GM19372 (cell line): ENCODE data around the gene SERINC4.
"Not testable (repeated sequence)": the region's sequence is repeated elsewhere in the genome, so short reads cannot be mapped to it uniquely, and the experiment has no call there.

Experiments
- ATAC-seq: cut with Tn5 transposase; IDR thresholded peaks from one replicate; pipeline ENCODE4 v1.9.1; 2021; ENCODE audit warnings: mild to moderate bottlenecking, low read depth, moderate library complexity; ENCODE audit not compliant: unreplicated experiment

Gene SERINC4

DNA sequence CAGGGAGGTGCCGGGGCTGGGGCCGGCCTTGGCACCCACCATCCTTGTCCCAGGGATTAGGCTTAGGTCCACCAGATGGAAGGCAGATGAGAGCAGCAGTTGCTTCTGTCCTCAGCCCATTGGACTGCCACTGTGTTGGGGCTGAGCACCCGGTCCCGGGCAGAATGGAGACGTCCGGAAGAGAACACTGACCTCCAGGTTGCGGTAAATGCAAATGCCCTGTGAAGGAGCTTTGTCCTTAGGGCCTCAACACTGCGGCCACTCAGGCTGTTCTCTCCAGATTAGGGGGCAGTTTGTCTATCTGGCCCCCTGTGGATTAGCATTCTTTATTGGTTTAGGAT, at the start of gene SERINC4:
SERINC4 (minus strand) TSS at position 276 of the 341 bp plus-strand sequence; CDS start at position 42, 234 bp downstream.
- no peak for ATAC-seq

DNA sequence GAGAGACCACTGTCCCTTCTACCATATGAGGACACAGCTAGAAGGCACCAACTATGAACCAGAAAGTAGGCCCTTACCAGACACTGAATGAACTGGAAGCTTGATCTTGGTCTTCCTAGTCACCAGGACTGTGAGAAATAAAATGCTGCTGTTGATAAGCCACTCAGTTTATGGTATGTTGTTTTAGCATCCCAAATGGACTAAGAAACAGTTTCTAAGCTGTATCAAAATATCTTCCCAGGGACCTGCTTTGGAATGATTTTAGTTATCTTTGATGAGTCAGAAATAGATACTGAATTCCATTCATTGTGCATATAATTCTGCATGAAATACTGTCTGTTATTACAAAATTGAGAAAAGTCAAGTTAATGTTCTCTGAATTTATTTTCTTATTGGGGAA, 45.4 kb upstream of the SERINC4 start:
- no peak for ATAC-seq

DNA sequence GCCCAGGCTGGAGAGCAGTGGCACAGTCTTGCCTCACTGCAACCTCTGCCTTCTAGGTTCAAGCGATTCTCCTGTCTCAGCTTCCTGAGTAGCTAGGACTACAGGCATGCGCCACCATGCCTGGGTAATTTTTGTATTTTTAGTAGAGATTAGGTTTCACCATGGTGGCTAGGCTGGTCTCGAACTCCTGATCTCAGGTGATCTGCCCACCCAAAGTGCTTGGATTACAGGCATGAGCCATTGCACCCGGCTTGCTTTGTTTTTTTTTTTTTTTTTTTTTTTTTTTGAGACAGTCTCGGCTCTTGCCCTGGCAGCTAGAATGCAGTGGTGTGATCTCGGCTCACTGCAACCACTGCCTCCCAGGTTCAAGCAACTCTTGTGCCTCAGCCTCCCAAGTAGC, 32.5 kb upstream of the SERINC4 start:
- not testable (repeated sequence) for ATAC-seq

DNA sequence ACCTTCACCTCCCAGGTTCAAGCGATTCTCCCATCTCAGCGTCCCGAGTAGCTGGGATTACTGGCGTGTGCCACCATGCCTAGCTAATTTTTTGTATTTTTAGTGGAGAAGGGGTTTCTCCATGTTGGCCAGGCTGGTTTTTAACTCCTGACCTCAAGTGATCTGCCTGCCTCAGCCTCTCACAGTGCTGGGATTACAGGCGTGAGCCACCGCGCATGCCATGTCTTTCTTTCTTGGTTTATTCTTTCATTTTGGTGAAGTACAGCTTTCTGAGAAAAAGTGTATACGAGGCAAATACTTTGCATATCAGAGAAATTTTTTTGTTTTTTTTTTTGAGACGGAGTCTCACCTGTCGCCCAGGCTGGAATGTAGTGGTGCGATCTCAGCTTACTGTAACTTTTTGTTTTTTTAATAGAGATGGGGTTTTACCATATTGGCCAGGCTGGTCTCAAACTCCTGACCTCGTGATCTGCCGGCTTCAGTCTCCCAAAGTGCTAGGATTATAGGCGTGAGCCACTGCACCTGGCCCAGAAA, 31.6 kb upstream of the SERINC4 start:
- ATAC-seq = not testable (repeated sequence)

DNA sequence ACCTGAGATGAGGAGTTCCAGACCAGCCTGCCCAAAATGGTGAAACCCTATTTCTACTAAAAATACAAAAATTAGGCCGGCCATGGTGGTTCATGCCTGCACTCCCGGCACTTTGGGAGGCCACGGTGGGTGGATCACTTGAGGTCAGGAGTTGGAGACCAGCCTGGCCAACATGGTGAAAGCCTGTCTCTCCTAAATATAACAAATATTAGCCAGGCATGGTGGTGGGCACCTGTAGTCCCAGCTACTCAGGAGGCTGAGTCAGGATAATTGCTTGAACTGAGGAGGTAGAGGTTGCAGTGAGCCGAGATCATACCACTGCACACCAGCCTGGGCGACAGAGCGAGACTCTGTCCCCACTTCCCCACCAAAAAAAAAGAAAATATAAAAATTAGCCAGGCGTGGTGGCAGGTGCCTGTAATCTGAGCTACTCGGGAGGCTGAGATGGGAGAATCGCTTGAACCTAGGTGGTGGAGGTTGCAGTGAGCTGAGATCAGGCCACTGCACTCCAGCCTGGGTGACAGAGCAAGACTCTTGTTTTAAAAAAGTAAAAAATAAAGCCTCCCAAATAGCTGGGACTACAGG, 30.8 kb upstream of the SERINC4 start:
- not testable (repeated sequence) for ATAC-seq

DNA sequence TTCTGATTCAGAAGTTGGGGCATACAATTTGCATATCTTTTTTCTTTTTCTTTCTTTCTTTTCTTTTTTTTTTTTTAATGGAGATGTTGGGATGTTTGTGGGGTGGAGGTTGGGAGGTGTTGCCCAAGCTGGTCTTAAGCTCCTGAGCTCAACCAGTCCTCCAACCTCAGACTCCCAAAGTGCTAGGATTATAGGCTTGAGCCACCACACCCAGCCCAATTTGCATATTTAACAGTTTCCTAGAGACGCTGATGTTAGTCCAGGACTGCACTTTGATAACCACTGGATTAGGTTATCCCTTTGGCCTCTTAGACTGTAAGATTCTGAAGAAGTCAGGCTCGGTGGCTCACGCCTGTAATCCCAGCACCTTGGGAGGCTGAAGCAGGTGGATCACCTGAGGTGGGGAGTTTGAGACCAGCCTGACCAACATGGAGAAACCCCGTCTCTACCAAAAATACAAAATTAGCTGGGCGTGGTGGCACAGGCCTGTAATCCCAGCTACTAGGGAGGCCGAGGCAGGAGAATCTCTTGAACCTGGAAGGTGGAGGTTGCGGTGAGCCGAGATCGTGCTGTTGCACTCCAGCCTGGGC, 30.0 kb upstream of the SERINC4 start:
- ATAC-seq = not testable (repeated sequence)

DNA sequence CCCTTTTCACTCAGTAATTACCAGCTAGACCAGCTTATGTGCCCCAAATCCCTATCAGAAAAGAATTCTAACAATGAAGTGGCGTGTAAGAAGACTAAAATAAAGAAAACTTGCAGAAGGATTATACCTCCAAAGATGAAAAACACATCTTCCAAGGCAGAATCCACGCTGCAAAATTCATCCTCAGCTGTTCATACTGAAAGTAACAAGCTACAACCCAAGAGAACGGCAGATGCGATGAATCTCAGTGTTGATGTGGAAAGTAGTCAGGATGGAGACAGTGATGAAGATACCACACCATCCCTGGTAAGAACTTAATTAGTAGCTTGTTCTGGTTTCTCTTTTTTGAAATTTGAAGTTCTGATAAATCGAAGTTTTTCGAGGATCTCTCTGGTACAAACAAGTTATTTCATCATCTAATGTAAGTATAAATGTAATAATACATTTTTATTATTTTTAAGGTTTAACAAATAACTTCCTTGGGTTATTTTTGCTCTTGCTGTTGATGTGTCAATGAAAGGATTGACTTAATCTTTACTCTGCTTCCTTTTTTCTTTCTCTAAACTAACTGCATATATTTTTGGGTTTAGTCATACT, 28.1 kb upstream of the SERINC4 start:
- ATAC-seq = no peak

DNA sequence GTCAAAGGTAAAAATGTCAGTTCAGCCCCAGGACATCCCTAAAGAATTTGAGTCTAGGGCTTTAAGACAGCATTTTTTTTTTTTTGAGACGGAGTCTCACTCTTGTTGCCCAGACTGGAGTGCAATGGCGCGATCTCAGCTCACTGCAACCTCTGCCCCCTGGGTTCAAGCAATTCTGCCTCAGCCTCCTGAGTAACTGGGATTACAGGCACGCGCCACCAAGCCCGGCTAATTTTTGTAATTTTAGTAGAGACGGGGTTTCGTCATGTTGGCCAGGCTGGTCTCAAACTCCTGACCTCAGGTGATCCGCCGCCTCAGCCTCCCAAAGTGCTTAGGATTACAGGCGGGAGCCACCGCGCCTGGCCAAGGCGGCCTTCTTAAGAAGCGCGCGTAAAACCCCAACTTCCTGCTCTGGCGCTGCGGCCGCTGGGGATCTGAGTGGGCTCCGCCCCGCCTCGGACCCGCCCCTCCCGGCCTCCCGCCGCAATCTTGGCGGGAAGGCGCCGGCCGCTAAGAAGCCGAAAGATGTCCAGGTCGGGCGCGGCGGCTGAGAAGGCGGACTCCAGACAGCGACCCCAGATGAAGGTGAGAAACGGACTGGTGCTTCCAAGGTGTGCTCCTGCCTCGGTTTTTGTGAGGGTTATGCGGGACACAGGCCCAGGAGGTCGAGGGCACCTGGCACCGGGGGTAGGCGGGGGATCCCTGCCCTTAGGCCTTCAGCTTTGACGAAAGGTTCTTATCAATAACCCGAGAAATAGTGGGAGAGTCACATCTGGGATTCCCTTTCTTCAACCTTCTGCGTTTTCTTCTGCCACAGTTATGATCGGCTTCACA, 26.7 kb upstream of the SERINC4 start, which contains the start of gene WDR76:
WDR76 (plus strand) TSS at position 495 of the 834 bp plus-strand sequence; CDS start at position 526, 31 bp downstream.
- peak; percentile 57 for ATAC-seq

DNA sequence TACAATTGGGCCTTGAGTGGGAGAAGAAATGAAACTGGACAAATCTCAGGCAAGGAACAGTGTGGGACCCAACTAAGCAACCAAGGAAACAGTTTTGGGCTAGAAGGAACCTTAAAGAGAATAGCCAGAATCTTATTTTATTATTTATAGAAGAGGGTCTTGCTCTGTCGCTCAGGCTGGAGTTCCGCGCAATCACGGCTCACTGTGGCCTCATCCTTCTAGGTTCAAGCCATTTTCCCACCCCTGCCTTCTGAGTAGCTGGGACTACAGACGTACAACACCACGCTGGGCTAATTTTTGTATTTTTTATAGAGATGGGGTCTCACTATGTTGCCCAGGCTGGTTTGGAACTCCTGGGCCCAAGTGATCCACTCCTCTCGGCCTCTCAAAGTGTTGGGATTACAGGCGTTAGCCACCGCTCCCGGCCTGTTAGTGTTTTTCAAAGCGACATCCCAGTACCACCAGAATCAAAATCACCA, 26.0 kb upstream of the SERINC4 start:
- no peak for ATAC-seq

DNA sequence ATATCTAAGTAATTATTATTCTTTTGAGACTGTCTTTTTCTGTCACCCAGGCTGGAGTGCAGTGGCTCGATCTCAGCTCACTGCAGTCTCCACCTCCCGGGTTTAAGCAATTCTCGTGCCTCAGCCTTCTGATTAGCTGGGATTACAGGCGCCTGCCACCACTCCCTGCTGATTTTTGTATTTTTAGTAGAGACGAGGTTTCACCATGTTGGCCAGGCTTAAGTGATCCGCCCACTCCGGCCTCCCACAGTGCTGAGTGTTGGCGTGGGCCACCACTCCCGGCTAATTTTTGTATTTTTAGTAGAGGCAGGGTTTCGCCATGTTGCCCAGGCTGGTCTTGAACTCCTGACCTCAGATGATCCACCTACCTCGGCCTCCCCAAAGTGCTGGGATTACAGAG, 25.3 kb upstream of the SERINC4 start:
- ATAC-seq = not testable (repeated sequence)

DNA sequence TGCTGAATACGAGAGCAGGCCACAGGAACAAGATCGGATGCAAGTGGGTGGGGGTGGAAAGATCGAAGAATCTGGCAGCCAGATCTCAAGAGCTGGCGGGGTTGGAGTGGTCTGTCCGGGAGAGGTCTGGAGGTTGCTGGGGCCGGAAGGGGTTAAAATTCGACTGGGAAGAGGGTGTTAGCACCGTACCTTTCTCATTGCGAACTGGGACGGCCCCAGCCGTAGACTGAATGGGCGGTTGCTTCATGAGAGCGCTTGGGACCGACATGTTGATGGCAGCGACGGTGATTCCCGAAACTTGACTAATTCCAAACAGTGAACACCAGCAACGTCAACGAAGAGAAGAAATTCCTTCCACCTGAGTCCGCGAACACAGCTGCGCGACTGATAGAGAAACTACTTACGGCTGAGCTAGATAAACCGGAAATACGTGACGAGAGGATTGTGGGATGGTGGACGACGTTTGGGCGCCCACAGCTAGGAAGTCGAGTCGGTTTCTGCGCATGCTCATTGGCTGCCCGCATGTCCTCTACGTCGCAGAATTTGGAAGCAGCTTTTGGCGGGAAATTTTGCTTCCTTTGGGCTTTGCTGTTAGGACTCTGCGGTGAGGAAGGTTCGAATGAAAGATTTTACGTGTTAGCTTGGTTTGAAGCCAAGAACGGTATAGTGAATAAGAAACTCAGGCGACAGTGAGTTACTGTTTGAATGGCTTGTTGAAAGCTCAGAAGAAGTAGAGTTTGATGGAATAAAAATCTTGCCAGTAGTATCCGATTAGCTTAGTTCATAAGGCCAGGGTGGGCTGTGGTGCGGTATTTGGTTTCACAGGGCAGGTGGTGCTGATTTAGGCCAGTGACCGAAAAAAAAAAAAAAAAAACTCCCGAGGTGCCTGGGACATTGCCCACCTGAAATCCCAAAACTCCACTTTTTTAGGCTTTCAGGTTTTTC, 24.6 kb upstream of the SERINC4 start, which contains the start of gene MFAP1:
MFAP1 (minus strand) TSS at position 389 of the 945 bp plus-strand sequence; CDS start at position 268, 121 bp downstream.
- ATAC-seq = peak; percentile 70

DNA sequence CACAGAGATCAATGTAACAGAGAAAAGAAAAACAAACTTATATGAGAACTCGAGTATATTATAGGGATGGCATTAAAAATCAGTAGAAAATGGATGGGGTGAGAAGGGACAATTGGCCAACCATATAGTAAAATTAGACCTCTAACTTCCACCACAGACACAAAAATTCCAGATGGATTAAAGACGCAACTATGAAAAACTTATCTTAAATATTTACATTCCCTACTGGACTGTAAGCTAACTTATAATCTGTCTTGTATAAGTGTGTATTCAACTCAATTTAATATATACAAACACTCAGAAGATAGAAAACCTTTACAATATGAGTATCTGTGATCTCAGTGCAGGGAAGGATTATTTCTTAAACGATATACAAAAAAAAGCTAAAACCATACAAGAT, 21.5 kb upstream of the SERINC4 start:
- ATAC-seq = no peak

DNA sequence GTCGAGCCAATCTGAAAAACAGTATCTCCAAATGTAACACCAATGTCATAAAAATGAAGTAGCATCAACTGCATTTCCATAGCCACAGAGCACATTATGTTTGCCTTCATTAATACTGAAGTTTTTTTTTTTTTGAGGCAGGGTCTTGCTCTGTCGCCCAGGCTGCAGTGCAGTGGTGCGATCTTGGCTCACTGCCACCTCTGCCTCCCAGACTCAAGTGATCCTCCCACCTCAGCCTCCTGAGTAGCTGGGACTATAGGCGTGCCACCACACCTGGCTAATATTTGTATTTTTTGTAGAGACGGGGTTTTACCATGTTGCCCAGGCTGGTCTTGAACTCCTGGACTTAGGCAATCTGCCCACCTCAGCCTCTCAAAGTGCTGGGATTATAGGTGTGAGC, 15.0 kb upstream of the SERINC4 start:
- ATAC-seq = not testable (repeated sequence)

DNA sequence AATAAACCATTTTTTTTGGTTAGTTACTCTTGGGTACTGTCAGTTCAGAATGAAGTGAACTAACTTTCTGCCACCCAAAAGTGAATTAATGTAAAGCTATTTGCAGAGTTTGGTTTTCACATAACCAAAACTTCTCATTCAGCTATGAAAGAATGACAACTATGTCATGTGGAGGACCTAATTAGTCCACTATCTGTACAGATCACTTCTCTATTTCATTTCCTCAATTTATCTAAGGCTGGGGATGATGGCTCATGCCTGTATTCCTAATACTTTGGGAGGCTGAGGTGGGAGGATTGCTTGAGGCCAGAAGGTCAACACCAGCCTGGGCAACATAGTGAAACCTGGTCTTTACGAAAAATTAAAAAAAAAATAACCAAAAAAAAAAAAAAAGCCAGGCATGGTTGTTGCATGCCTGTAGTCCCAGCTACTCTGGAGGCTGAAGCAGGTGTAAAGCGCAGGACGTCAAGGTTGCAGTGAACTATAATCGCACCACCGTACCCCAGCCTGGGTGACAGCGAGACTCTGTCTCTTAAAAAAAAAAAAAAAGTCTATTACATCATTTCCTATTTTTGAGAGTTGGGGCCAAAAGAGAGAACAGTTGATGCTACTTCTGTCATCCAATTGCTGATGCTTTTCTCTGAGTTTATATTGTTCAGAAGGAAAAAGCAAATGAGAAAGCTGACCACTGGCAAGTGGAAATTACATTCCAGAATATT, 9.1 kb upstream of the SERINC4 start:
- peak; percentile 57 for ATAC-seq

DNA sequence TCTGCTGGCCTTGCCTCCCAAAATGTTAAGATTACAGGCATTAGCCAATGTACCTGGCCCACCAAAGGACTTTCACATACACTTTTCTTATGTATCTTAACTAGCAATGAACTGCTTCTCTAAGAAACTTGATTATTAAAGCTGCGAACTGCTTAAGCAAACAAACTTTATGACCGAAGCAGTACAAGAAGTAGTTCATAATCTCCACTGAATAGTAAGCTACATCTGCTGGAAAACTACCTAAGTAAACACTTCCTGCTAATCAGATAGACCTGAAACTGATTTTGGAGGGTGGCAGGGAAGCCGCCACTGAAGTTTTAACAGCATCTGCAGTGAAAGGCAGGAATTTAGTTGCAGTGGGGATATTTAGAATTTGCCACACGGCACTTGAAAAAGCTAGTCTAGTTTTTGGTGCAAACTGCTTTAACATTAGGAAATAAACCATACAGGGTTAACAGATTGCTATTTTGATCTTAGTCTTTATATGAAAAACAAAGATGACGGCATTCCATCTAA, 8.5 kb upstream of the SERINC4 start:
- no peak for ATAC-seq

DNA sequence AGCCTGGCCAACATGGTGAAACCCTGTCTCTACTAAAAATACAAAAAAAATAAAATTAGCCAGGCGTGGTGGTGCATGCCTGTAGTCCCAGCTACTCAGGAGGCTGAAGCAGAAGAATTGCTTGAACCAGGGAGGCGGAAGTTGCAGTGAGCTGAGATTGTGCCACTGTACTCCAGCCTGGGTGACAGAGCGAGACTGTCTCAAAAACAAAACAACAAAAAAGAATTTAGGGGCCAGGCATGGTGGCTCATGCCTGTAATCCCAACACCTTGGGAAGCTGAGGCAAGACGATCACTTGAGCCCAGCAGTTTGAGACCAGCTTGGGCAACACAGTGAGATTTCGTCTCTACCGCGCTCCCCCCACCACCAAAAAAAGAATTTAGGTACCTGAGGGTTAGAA, 2.7 kb upstream of the SERINC4 start:
- ATAC-seq = not testable (repeated sequence)

DNA sequence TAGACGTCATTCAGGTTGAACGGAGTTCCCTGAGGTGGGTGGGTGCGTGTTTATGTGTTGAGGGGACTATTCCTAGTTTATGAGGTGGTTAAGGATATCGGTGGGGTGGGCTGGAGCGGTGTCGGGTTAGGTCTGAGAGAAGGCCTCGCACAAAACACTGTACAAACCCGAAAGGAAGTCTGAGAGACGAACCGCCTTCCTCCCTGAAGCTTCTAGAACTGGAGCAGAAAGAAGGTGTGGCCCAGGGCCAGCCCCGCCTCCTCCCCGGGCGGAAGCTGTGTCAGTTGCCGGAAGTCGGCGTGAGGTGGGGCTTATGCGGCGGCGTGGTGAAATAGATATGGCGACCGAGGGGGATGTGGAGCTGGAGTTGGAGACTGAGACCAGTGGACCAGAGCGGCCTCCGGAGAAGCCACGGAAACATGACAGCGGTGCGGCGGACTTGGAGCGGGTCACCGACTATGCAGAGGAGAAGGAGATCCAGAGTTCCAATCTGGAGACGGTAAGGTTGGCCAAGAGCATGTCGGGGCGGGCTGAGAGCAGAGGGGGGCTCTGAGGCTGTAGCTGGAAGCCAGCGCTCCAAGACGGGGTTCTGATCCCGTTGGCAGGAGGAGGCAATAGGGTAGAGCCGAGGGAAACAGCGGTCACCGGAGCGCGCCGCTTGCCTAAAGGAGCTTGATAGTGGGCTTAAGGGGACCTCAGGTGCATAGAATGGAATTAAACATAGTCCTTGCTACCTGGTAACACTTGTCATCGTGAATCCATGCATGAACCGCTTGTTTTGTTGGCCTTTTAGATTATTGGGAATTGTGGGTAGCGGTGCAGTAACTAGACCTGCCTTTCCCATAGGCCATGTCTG, 494 bp upstream of the SERINC4 start, which contains the start of gene HYPK:
HYPK (plus strand) TSS at position 314 of the 856 bp plus-strand sequence; CDS start at position 338, 24 bp downstream.
- ATAC-seq = peak; percentile 94
